RCC 7860 (cell line): ENCODE measurements around the gene SERPINA12.

Source experiments
- DNase-seq: peaks from one replicate; pipeline ENCODE4 v3.0.0-alpha.2; 2015; ENCODE audit warnings: low spot score
- FAIRE-seq: peaks from 2 replicates; lab custom pipeline; 2012; peaks lifted over from hg19 to GRCh38; lab: Jason Lieb, UNC

The SERPINA12 gene

DNA sequence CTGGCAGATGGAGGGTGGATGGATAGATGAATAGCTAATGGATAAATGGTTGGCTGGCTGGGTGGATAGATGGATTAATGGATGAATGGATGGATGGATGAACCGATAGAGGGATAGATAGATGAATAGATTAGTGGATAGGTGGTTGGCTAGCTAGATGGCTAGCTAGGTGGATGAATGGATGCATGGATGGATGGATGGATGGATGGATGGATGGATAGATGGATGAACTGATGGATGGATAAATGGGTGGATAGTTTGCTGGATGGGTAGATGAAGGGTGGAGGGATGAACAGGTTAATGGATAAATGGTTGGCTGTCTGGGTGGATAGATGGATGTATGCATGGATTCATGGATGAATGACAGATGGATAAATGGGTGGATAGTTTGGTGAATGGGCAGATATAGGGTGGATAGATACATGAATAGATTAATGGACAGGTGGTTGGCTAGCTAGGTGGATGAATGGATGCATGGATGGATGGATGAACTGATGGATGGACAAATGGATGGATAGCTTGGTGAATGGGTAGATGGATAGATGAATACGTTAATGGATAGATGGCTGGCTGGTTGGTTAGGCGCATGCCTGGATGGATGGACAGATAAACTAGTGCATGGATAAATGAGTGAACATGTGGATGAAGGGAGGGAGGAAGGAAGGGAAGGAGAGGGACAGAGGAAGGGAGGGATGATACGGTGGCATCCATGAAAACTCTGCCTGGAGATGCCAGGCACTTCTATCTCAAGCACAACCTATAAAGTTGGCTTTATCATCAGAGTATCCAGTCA is 41.3 kb downstream of the SERPINA12 start:
- FAIRE-seq (no peak), DNase-seq (no peak)

GRCh38 chr14:94466706-94467370 is 42.4 kb downstream of the SERPINA12 start:
- FAIRE-seq: no peak

DNA sequence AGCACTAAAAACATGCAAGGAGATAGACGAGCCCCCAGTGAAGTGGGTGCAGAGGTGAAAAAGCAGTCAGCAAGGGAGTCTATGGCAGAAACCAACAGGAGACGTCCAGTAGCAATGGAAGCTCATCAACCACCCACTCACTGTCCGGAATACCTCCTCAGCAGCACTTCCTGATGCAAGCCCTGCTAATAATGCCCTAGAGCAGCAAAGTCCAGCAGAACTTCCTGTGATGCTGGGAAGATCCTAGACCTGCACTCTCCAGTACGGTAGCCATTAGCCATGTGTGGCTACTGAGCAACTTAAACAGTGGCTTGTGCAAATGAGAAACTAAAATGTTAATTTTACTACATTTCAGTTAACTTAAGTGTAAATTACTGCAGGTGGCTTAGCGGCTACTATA is 44.2 kb downstream of the SERPINA12 start:
- DNase-seq (no peak), FAIRE-seq (no peak)

More at GRCh38 chr14:94466706-94467370, 42.4 kb downstream of the SERPINA12 start:
- DNase-seq: no peak

- no peak for FAIRE-seq
- DNase-seq: no peak
Observed at GRCh38 chr14:94464290-94464689, 45.0 kb downstream of the SERPINA12 start.

DNA sequence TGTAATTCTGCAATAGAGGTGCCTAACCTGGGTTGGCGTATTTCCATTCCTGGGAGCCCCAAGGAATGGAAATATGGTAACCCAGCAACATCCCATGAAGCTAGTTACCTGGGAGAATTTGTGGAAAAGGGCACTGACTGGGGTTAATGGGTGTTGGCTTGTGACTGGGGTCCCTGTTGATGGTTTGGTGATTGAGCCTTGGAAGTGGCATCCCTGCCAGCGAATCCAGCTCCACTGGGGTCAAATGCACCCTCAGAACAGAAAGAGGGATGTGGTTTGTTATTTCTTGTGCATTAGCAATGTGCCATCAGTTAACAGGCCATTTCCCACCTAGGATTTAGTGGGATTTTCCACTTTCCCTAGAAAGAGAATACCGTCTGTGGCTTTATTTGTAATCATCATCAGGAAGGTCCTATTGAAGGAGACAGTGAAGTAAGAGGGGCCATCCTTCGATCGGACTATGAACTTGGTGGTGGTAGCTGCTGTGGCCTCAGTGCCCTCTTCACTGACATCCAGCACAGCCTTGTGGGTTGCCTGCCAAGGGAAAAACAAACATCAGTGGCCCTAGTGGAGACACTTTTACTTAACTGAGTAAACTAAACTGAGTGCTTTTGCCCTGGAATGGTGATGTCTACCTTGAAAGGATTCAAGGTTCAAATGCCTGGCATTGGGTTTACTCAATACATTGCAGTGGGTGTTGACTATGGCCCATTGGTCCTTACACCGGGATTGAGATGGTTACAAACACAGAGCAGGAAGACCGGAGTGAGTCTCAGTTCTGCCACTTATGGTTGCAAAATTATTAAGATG is 46.3 kb downstream of the SERPINA12 start:
- FAIRE-seq: no peak
- DNase-seq: no peak

DNA sequence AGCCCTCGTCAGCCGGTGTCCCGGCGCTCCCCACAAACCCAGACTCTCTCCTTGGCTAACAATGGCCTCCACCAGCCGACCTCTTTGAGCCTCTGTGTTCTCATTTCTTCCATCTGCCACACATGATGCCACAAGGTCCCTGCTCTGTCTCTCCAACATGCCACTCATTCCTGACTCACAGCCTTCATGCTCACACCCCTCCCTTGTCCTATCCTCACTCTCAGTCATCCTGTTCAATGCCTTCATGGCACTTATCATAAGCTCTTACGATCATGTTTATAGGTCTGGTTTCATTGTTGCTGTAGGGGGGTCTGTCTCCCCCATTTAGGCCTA is 47.1 kb downstream of the SERPINA12 start:
- no peak for DNase-seq
- no peak for FAIRE-seq

DNA sequence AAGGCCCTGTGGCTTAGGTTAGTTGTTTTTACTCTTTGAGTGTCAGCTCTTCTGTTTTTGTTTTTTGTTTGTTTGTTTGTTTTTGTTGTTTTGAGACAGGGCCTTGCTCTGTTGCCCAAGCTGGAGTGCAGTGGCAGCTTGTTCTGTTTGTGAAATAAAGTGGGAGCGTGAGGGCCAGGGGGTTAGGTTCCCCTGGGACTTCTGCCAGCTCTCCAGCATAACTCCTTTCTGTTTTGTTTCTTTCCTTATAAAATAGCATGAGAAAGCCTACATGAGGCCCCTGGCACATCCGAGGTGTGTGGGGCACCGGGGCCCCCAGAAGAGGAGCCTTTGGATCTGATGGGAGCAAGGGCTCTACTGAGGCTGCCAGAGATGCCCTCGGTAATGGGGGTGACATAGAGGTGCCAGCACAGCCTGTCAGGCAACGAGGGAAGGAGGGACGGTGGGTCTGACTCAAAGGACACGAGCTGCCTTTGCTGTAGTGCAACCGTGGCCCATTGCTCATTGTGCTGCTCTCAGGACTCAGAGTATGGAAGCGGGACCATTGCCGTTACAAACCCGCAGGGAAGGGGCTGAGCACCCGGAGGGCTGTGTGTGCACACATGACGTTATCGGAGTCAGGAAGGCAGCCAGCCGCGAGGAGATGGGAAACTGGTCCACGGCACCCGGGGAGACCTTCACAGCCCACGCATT is 47.6 kb downstream of the SERPINA12 start:
- DNase-seq (no peak), FAIRE-seq (no peak)

DNA sequence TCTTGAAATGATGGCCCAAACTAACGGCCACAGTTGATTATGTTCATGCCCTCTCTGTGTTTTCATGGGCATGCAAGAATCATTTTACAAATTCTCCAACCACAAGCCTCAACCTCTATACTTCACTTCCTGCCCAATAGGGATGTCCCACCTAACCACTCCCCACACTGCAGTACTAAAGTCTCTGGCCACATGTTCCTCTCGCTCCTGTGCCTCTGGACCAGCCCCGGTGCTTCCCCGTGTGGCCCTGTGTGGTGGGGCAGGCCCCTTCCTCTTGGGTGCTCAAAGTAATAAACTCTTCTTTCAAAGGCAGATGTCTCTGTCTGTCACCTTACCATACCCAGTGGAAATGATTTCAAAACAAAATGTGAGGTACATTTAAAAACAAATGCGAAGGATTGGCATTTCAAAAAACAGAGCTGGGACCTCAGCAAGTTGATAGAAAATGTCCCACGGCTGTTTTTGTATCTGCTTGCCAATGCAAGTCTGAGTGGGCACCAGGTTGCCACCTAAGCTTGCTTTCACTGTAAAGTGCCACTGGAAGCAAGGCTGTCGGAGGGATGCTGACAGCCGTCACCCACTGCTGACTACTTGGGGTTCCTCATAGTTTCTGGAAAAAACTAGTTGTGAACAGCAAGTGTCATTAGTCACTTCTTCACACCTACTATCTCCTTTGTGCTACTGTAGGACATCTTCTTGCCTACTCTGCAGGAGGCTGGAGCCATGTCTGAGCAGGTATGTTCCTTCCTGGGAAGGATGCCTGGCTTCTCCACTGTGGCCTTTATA is 48.4 kb downstream of the SERPINA12 start:
- FAIRE-seq: no peak
- DNase-seq: no peak

DNA sequence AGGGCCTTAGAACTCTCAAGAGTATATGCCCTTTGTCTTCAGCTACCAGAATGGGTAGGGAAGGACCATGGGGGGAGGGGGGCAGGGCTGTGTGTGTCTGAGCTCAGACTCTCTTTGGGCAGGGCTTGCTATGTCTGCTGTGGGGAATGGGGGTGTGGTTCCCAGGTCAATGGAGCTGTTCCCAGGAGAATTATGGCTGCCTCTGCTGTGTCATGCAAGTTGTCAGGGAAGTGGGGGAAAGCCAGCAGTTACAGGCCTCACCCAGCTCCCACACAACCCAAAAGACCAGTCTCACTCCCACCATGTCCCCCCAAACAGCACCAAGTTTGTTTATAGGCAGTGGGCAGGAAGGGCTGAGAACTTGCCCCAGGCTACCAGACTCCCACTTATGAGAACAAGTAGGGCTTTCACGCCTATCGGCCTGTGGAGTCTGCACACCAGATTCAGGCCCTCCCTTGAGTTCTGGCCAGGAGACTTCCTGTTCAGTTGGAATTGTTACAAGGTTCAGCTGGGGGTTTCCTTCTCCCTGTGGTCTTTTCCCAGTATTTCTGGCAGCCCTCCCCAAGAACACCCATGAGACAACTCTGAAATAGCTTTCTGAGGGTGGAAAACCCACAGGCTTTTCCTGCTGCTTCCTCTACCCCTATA is 50.6 kb downstream of the SERPINA12 start:
- DNase-seq (no peak), FAIRE-seq (no peak)

- DNase-seq (no peak), FAIRE-seq (no peak)
Observed at GRCh38 chr14:94458096-94458495, 51.2 kb downstream of the SERPINA12 start.

- no peak for FAIRE-seq
- DNase-seq: no peak
Observed at GRCh38 chr14:94455928-94456327, 53.3 kb downstream of the SERPINA12 start.

GRCh38 chr14:94451826-94452225 is 57.4 kb downstream of the SERPINA12 start:
- no peak for DNase-seq
- FAIRE-seq: no peak

DNA sequence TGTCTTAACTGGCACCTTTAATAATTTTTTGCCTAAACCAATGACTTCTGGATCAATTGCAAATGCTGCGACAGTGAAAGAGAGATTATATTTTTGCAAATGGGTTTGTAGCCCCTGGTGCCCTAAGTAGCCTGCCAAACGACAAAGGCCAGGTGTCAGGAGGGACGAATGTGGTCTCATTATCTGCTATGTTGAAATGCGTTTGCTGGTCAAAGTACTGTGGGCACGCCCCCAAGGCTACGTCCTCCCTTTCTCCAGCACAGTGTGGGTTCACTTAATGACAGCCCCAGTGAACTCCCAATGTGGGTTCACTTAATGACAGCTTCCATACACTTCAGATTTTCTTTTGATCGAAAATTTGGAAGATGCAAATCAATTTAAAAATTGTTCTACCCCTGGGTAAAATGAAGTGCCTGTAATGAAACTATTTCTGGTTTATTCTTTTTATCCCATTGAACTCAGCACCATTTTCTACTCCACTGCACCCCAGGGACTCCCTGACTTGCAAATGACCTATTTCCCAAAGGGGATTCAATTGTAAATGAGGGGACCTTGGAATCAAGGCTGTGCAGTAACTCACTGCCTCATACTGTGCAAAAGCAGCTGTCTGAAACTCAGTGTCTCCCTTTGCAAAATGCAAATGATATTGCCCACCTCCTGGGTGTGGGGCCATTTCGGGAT is 58.0 kb downstream of the SERPINA12 start:
- FAIRE-seq: no peak
- DNase-seq: no peak

DNA sequence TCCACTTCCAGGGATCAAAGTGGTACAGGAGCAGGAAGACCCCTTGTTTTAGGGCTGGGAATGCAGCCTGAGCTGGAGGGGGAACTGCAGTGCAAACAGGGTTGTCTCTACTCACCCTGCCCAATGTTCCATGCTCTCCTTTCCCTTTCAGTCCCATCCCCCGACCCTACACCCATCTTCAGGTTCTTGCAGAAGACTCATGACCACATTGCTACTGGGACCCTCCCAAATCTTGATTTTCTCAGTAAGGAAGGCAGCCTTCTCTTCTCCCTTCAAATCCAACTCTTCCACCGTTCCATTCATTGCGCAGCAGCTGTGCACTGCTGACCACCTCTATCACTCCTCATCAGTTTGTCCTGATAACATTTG is 58.6 kb downstream of the SERPINA12 start:
- FAIRE-seq: no peak
- DNase-seq: no peak

DNA sequence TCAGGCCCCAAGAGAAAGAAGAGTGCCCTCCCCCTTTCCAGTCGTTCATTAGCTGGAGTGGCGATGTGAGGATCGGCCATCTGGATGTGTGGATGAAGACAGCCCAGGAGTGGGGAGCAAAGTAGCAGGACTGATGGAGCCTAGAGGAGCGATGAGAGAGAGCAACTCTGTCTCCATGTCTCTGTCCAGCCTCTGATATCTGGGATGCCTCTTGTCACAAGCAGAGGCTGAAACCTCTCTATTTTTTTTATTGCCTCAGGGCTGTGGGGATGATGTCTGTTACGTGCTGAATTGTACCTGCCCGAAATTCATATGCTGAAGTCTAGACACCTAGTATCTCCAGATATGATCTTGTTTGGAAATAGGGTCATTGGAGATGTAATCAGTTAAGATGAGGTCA is 59.3 kb downstream of the SERPINA12 start:
- FAIRE-seq: no peak

DNA sequence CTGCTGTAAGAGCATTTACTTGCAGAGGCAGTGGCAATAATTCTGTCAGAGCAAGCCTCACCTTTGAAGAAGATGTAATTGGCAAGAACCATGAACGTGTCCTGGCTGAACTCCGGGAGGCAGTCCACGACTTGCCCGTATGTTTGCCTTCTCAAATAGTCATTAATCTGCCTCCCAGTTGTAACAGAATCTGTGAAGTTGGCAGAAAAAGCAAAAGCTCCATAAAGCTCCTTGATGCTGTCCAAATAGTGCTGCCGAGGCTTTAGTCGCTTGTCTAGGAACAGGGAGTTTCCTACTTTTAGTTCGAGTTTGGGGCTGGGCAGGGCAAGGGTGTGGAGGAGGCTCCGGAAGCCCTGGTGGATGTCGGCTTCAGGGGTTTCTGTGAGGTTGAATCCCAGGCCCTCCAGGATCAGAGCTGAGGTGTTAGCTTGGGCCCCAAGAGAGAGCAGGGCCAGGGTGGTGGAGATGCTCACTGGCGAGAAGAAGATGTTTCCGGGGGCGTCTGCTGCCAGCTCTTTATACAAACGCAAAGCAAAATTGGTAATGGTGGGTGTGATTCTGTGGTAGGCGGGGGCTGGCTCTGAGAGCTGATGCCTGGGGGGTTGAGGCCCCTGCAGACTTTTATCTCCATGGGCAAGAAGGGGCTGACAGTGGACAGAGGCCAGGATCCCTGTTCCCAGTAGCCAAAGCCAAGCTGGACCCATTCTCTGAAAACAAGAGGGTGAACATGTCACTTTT is 61.0 kb downstream of the SERPINA12 start:
- FAIRE-seq (no peak), DNase-seq (no peak)

More for the DNA sequence above, 59.3 kb downstream of the SERPINA12 start:
- no peak for DNase-seq

DNA sequence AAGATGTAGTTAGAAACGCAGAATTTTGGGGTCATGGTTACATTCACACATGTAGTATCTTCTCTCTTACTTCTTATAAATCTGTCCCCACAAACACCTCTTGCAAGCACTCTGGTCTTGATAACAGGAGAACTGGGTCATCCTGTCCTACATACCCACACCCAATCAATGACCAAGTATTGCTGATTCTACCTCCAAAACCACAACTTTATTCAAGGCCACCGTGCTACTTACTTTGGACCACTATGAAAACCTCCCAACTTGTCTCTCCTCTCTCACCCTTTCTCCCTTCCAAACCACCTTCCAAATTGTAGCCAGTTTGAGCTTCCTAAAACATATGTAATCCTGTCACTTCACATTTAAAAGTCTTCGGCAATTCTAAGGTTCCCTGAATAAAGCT is 62.1 kb downstream of the SERPINA12 start:
- FAIRE-seq: no peak

GRCh38 chr14:94446126-94446525 is 63.1 kb downstream of the SERPINA12 start:
- no peak for DNase-seq
- FAIRE-seq: no peak

More for the DNA sequence above, 62.1 kb downstream of the SERPINA12 start:
- no peak for DNase-seq

DNA sequence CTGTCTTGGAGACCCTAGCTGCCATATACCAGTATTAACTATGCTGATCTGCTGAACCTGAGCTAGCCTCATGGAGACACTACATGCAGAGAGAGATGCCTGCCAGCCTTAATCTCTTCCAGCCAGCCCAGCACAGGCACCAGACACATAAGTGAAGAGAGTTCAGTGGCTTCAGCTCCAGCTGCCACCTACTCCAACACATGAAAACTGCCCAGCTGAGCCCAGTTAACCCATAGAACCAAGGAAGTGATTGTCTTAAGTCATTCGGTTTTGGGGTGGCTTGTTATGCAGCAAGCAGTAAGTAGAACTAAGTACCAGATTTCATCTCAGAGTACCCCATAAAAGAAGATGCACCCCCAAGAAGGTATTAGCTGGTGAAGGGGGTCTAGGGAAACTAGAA is 64.3 kb downstream of the SERPINA12 start:
- DNase-seq (no peak), FAIRE-seq (no peak)
